ENCODE data around the gene LAMA2. TPM values are rescaled to one million over a fixed set of nuclear protein-coding genes. Genes with fewer than 3 reads are reported as not detected.

Gene LAMA2
- total and polyA plus RNA-seq, 2 experiments from 2014 or later, result 0.91 to 6.4 TPM

DNA sequence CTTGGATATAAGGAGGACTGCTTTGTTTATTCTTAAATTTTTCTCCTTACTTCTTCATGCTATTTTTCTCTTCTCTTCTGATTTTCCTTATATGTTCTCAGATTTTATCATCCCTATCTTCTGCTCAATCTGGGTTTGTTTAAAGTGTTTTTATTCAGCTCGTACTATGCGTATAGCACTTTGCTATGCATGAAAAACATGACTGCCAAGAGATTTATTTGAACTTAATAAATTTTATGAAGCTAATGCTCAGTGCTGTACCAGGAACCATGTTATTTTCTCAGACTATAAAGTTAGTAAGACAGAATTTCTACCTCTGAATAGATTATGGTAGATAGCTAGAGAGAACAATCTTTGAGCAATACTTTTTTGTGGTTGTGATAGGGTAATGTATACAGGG lies 305.9 kb downstream of the LAMA2 start:
- no peak for TF ChIP-seq ZNF331 (CRISPR knock-in tag; IDR thresholded peaks at IDR 0.05; ENCODE audit: low read depth)
- no peak for TF ChIP-seq ZNF114 (CRISPR knock-in tag; IDR thresholded peaks at IDR 0.05)
- no peak for TF ChIP-seq JUNB (IDR thresholded peaks at IDR 0.05; ENCODE audit: unreplicated experiment)
- no peak for TF ChIP-seq STAT1 (IDR thresholded peaks at IDR 0.05; ENCODE audit: unreplicated experiment)
- TF ChIP-seq EZH2phosphoT487 (IDR thresholded peaks at IDR 0.05; ENCODE audit: unreplicated experiment), result no peak
- TF ChIP-seq CREB1 (CRISPR knock-in tag; IDR thresholded peaks at IDR 0.05; ENCODE audit: low read depth), result no peak
- TF ChIP-seq, protein P1, sequence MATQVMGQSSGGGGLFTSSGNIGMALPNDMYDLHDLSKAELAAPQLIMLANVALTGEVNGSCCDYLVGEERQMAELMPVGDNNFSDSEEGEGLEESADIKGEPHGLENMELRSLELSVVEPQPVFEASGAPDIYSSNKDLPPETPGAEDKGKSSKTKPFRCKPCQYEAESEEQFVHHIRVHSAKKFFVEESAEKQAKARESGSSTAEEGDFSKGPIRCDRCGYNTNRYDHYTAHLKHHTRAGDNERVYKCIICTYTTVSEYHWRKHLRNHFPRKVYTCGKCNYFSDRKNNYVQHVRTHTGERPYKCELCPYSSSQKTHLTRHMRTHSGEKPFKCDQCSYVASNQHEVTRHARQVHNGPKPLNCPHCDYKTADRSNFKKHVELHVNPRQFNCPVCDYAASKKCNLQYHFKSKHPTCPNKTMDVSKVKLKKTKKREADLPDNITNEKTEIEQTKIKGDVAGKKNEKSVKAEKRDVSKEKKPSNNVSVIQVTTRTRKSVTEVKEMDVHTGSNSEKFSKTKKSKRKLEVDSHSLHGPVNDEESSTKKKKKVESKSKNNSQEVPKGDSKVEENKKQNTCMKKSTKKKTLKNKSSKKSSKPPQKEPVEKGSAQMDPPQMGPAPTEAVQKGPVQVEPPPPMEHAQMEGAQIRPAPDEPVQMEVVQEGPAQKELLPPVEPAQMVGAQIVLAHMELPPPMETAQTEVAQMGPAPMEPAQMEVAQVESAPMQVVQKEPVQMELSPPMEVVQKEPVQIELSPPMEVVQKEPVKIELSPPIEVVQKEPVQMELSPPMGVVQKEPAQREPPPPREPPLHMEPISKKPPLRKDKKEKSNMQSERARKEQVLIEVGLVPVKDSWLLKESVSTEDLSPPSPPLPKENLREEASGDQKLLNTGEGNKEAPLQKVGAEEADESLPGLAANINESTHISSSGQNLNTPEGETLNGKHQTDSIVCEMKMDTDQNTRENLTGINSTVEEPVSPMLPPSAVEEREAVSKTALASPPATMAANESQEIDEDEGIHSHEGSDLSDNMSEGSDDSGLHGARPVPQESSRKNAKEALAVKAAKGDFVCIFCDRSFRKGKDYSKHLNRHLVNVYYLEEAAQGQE (IDR thresholded peaks at IDR 0.05; ENCODE audit: unreplicated experiment), result no peak
- TF ChIP-seq, protein P2, sequence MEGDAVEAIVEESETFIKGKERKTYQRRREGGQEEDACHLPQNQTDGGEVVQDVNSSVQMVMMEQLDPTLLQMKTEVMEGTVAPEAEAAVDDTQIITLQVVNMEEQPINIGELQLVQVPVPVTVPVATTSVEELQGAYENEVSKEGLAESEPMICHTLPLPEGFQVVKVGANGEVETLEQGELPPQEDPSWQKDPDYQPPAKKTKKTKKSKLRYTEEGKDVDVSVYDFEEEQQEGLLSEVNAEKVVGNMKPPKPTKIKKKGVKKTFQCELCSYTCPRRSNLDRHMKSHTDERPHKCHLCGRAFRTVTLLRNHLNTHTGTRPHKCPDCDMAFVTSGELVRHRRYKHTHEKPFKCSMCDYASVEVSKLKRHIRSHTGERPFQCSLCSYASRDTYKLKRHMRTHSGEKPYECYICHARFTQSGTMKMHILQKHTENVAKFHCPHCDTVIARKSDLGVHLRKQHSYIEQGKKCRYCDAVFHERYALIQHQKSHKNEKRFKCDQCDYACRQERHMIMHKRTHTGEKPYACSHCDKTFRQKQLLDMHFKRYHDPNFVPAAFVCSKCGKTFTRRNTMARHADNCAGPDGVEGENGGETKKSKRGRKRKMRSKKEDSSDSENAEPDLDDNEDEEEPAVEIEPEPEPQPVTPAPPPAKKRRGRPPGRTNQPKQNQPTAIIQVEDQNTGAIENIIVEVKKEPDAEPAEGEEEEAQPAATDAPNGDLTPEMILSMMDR (conservative IDR thresholded peaks at IDR 0.05; ENCODE audit: low read depth in 2 of 2), result no peak
- H3K9me2 ChIP-seq (ENCODE audit: insufficient read depth), result no peaks in the 10 kb centered on the region
- no peak overlapping the region for H3K27ac ChIP-seq (ENCODE audit: low read depth)
- no peak for ATAC-seq
- no peaks in the 10 kb centered on the region for H3K9me3 Mint-ChIP-seq
- no peak overlapping the region for H3K4me2 ChIP-seq
- H3K4me3 ChIP-seq, result no peak overlapping the region
- no peaks in the 10 kb centered on the region for H4K20me1 ChIP-seq (replicated peaks; ENCODE audit: insufficient read depth)
- no peaks in the 10 kb centered on the region for H3K79me2 ChIP-seq (replicated peaks; ENCODE audit: insufficient read depth)
- no peaks in the 10 kb centered on the region for H3K36me3 Mint-ChIP-seq (ENCODE audit: low read depth)
- H3K27ac Mint-ChIP-seq, result no peak overlapping the region
- no peaks in the 10 kb centered on the region for H3K27me3 ChIP-seq (ENCODE audit: insufficient read depth)
- H3K4me3 Mint-ChIP-seq, result no peak overlapping the region
- no peaks in the 10 kb centered on the region for H3K36me3 ChIP-seq (ENCODE audit: insufficient read depth)
- no peaks in the 10 kb centered on the region for H3K4me1 ChIP-seq (ENCODE audit: insufficient read depth)
- H3K27me3 Mint-ChIP-seq (ENCODE audit: insufficient read depth, low read depth, poor library complexity), result no peaks in the 10 kb centered on the region
- no peak for DNase-seq (ENCODE audit: low spot score)
- H2AFZ ChIP-seq, result no peak overlapping the region
- peaks cover 7% of the 10 kb centered on the region; the same call in 2 of the 3 replicates for H3K4me1 Mint-ChIP-seq
- no peaks in the 10 kb centered on the region for H3F3A ChIP-seq (replicated peaks; ENCODE audit: low read depth)

DNA sequence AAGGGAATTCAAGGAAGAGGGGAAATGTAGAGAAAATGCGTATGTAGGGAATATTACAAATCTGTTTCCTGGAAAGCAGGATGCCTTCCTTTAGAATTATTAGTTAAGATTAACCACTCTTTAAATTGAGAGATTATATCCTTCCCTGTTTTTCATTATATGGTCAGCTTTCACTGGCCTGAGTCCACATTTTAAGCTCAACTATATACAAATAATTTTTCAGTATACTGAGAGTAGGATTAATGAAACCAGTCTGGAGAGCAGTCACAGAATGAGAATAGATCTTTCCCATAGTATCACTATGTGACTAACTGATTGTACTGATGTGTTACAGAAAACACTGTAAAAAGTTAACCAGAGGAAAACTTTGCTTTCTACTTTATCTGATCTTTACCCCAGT lies 306.3 kb downstream of the LAMA2 start:
- H3K27me3 Mint-ChIP-seq (ENCODE audit: insufficient read depth, low read depth, poor library complexity), result no peaks in the 10 kb centered on the region
- H3K4me2 ChIP-seq, result no peak overlapping the region
- H3K9me2 ChIP-seq (ENCODE audit: insufficient read depth), result no peaks in the 10 kb centered on the region
- no peak overlapping the region for H3K4me3 ChIP-seq
- H3K27ac Mint-ChIP-seq, result no peak overlapping the region
- no peaks in the 10 kb centered on the region for H3K79me2 ChIP-seq (replicated peaks; ENCODE audit: insufficient read depth)
- no peaks in the 10 kb centered on the region for H3K27me3 ChIP-seq (ENCODE audit: insufficient read depth)
- H4K20me1 ChIP-seq (replicated peaks; ENCODE audit: insufficient read depth), result no peaks in the 10 kb centered on the region
- TF ChIP-seq POLR2AphosphoS5 (IDR thresholded peaks at IDR 0.05; ENCODE audit: low read depth), result no peak
- TF ChIP-seq ZNF114 (CRISPR knock-in tag; IDR thresholded peaks at IDR 0.05), result no peak
- no peaks in the 10 kb centered on the region for H3K36me3 Mint-ChIP-seq (ENCODE audit: low read depth)
- H3F3A ChIP-seq (replicated peaks; ENCODE audit: low read depth), result no peaks in the 10 kb centered on the region
- DNase-seq (ENCODE audit: low spot score) (no peak), ATAC-seq (no peak)
- H2AFZ ChIP-seq, result no peak overlapping the region
- H3K36me3 ChIP-seq (ENCODE audit: insufficient read depth), result no peaks in the 10 kb centered on the region
- no peaks in the 10 kb centered on the region for H3K9me3 Mint-ChIP-seq
- H3K4me3 Mint-ChIP-seq, result no peak overlapping the region
- H3K4me1 ChIP-seq (ENCODE audit: insufficient read depth), result no peaks in the 10 kb centered on the region
- no peak overlapping the region for H3K27ac ChIP-seq (ENCODE audit: low read depth)
- H3K4me1 Mint-ChIP-seq, result peaks cover 7% of the 10 kb centered on the region; the same call in 2 of the 3 replicates
